ENCODE data around the gene PITPNM1.
A peak's percentile ranks its signal among the peaks of the same experiment; 100 is the strongest.

PITPNM1 gene

DNA sequence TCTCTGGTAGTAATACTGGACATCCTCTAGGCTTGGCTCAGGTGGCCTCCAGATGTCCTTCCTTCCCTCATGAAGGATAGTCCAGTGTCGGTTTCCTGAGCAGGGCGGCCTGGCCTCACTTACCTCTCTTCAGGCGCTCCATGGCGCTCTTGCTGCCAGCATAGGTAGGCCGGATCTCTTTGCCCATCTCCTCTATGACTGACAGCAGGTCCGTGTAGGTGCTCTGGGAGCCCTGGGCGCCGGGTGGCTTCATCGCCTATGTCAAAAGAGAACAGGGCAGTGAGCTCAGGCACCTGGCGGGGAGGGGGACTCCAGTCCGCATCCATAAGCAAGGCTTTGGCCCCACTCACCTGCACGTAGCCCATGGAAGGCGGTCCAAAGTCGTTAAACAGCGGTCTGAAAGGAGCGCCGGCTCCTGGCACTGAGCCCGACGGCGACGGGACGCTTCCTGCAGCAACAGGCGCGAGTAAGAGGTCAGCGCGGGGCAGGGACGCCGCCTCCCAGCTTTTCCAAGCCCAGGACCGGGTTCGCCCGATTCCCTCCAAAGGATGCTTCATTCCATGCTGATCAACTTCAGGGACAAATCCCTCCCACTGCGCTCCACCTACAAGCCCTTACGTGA, 2.2 kb upstream of the PITPNM1 start:
- DNase-seq (ENCODE audit: low spot score) (no peak), ATAC-seq (ENCODE audit: low read depth) (peak; percentile 2; the same call in 2 of the 3 replicates)
- Histone ChIP-seq H3K4me3 (ENCODE audit: severe bottlenecking) (peak overlapping the region; percentile 66), H3K27me3 (ENCODE audit: insufficient read depth, poor library complexity, severe bottlenecking) (no peaks in the 10 kb centered on the region), H3K27ac (ENCODE audit: poor library complexity, severe bottlenecking) (peak overlapping the region; percentile 96), H3K4me1 (ENCODE audit: insufficient read depth, poor library complexity, severe bottlenecking) (peaks cover 10% of the 10 kb centered on the region), H3K9me3 (ENCODE audit: severe bottlenecking) (no peaks in the 10 kb centered on the region), H3K36me3 (ENCODE audit: low read depth) (peaks cover 15% of the 10 kb centered on the region)
- TF ChIP-seq CTCF (IDR thresholded peaks at IDR 0.05; ENCODE audit: poor library complexity, severe bottlenecking): no peak

DNA sequence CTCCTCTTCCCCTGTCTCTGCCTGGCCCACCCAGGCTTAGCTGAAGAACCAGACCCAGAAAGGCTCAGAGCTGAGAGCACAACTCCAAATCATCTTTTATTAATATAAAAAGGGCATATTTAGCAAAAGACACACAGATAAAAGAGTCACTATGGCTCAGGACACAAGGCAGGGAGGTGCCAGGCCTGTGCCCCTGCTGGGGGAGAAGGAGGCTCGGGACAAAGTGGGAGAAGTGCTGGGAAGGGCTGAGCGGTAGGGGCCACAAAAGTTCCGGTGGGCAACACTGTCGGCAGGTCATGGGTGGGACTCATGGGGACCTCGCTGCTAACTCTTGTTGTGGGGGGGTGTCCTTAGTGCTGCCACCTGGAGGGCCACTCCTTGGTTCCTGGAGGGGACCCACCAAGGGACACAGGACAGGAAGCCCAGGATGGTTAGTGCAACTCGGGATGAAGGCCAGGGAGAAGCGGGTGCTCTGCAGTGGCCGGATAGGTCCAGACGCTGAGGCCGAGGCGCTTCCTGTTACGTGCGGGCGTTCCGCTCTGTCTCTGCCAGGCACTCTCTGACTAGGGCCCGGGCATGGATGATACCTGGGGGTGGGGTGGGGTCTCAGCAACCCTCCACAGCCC, 1.4 kb upstream of the PITPNM1 start:
- DNase-seq (ENCODE audit: low spot score): no peak
- no peaks in the 10 kb centered on the region for H3K27me3 ChIP-seq (ENCODE audit: insufficient read depth, poor library complexity, severe bottlenecking)
- H3K27ac ChIP-seq (ENCODE audit: poor library complexity, severe bottlenecking): peak overlapping the region; percentile 96
- peak; percentile 87 for TF ChIP-seq CTCF (IDR thresholded peaks at IDR 0.05; ENCODE audit: poor library complexity, severe bottlenecking)
- H3K4me3 ChIP-seq (ENCODE audit: severe bottlenecking): peak overlapping the region; percentile 66
- H3K4me1 ChIP-seq (ENCODE audit: insufficient read depth, poor library complexity, severe bottlenecking): peaks cover 10% of the 10 kb centered on the region
- ATAC-seq (ENCODE audit: low read depth): no peak
- no peaks in the 10 kb centered on the region for H3K9me3 ChIP-seq (ENCODE audit: severe bottlenecking)
- peaks cover 15% of the 10 kb centered on the region for H3K36me3 ChIP-seq (ENCODE audit: low read depth)

GRCh38 chr11:67505605-67506396, 638 bp upstream of the PITPNM1 start:
- DNase-seq (ENCODE audit: low spot score): peak; percentile 98
- Histone ChIP-seq H3K36me3 (ENCODE audit: low read depth) (peaks cover 21% of the 10 kb centered on the region), H3K27me3 (ENCODE audit: insufficient read depth, poor library complexity, severe bottlenecking) (no peaks in the 10 kb centered on the region), H3K27ac (ENCODE audit: poor library complexity, severe bottlenecking) (peak overlapping the region; percentile 96), H3K4me1 (ENCODE audit: insufficient read depth, poor library complexity, severe bottlenecking) (peaks cover 10% of the 10 kb centered on the region), H3K9me3 (ENCODE audit: severe bottlenecking) (no peaks in the 10 kb centered on the region), H3K4me3 (ENCODE audit: severe bottlenecking) (peak overlapping the region; percentile 80)
- peak; percentile 73 for ATAC-seq (ENCODE audit: low read depth)
- peak; percentile 98 for TF ChIP-seq CTCF (IDR thresholded peaks at IDR 0.05; ENCODE audit: poor library complexity, severe bottlenecking)

- no peak for TF ChIP-seq CTCF (IDR thresholded peaks at IDR 0.05; ENCODE audit: poor library complexity, severe bottlenecking)
- H3K9me3 ChIP-seq (ENCODE audit: severe bottlenecking): no peaks in the 10 kb centered on the region
- DNase-seq (ENCODE audit: low spot score) (no peak), ATAC-seq (ENCODE audit: low read depth) (no peak)
- peak overlapping the region; percentile 80 for H3K4me3 ChIP-seq (ENCODE audit: severe bottlenecking)
- peak overlapping the region; percentile 96 for H3K27ac ChIP-seq (ENCODE audit: poor library complexity, severe bottlenecking)
- H3K36me3 ChIP-seq (ENCODE audit: low read depth): peaks cover 24% of the 10 kb centered on the region
- H3K4me1 ChIP-seq (ENCODE audit: insufficient read depth, poor library complexity, severe bottlenecking): peaks cover 10% of the 10 kb centered on the region
- H3K27me3 ChIP-seq (ENCODE audit: insufficient read depth, poor library complexity, severe bottlenecking): no peaks in the 10 kb centered on the region
Observed at GRCh38 chr11:67504005-67504949, 886 bp downstream of the PITPNM1 start.

All from RWPE2 (cell line).